ENCODE measurements around the gene TMEM45B.

- TF ChIP-seq POLR2AphosphoS5 (IDR thresholded peaks at IDR 0.05) (no peak), EP300 (conservative IDR thresholded peaks at IDR 0.05; ENCODE audit: poor library complexity, severe bottlenecking) (no peak), CTCF (IDR thresholded peaks at IDR 0.05; ENCODE audit: poor library complexity, severe bottlenecking) (no peak), RAD21 (conservative IDR thresholded peaks at IDR 0.05) (no peak), REST (IDR thresholded peaks at IDR 0.05; ENCODE audit: borderline replicate concordance) (no peak)
Observed at GRCh38 chr11:129842138-129842537, 26.5 kb downstream of the TMEM45B start.
